ENCODE data around the gene VSTM2L.
"Not testable (repeated sequence)": the region's sequence is repeated elsewhere in the genome, so short reads cannot be mapped to it uniquely, and the experiment has no call there.

VSTM2L gene

DNA sequence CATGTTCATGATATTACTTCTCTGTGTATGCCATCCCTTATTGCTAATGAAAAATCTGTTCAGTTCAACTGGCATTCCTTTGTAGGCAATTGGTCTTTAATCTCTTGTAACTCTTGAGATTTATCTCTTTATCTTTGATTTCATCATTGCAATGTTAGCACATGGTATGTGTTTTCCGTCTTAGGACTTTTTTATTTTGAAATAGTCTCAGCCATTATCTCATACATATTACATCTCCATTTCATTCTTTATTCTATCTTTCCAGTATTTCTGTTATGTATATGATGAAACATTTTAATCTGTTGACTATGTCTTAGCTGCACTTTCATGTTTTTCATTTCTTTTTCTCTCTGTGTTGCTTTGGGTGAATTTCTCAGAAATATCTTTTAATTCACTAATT, 58.1 kb downstream of the VSTM2L start:
- no peak for DNase-seq (ENCODE audit: low spot score)
- Histone ChIP-seq H3K4me3 (ENCODE audit: severe bottlenecking) (no peak overlapping the region), H3K27ac (ENCODE audit: poor library complexity, severe bottlenecking) (no peak overlapping the region), H3K4me1 (ENCODE audit: insufficient read depth, poor library complexity, severe bottlenecking) (no peaks in the 10 kb centered on the region), H3K9me3 (ENCODE audit: severe bottlenecking) (no peaks in the 10 kb centered on the region), H3K36me3 (ENCODE audit: low read depth) (no peaks in the 10 kb centered on the region), H3K27me3 (ENCODE audit: insufficient read depth, poor library complexity, severe bottlenecking) (peaks cover 14% of the 10 kb centered on the region)
- no peak for ATAC-seq (ENCODE audit: low read depth)
- TF ChIP-seq, protein P1, sequence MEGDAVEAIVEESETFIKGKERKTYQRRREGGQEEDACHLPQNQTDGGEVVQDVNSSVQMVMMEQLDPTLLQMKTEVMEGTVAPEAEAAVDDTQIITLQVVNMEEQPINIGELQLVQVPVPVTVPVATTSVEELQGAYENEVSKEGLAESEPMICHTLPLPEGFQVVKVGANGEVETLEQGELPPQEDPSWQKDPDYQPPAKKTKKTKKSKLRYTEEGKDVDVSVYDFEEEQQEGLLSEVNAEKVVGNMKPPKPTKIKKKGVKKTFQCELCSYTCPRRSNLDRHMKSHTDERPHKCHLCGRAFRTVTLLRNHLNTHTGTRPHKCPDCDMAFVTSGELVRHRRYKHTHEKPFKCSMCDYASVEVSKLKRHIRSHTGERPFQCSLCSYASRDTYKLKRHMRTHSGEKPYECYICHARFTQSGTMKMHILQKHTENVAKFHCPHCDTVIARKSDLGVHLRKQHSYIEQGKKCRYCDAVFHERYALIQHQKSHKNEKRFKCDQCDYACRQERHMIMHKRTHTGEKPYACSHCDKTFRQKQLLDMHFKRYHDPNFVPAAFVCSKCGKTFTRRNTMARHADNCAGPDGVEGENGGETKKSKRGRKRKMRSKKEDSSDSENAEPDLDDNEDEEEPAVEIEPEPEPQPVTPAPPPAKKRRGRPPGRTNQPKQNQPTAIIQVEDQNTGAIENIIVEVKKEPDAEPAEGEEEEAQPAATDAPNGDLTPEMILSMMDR (IDR thresholded peaks at IDR 0.05; ENCODE audit: poor library complexity, severe bottlenecking): no peak

DNA sequence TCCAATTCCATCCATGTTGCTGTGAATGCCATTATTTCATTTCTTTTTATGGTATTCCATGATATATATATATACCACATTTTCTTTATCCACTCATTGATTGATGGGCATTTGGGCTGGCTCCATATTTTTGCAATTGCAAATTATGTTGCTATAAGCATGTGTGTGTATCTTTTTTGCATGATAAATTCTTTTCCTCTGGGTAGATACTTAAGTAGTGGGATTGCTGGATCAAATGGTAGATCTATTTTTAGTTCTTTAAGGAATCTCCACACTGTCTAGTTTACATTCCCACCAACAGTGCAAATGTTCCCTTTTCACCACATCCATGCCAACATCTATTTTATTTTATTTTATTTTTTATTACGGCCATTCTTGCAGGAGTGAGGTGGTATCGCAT, 60.6 kb downstream of the VSTM2L start:
- not testable (repeated sequence) for H3K4me1 ChIP-seq (ENCODE audit: insufficient read depth, poor library complexity, severe bottlenecking); H3K4me3 ChIP-seq (ENCODE audit: severe bottlenecking); H3K27ac ChIP-seq (ENCODE audit: poor library complexity, severe bottlenecking); H3K36me3 ChIP-seq (ENCODE audit: low read depth); ATAC-seq (ENCODE audit: low read depth); DNase-seq (ENCODE audit: low spot score)
- peaks cover 11% of the 10 kb centered on the region for H3K9me3 ChIP-seq (ENCODE audit: severe bottlenecking)
- H3K27me3 ChIP-seq (ENCODE audit: insufficient read depth, poor library complexity, severe bottlenecking): peaks cover 22% of the 10 kb centered on the region

DNA sequence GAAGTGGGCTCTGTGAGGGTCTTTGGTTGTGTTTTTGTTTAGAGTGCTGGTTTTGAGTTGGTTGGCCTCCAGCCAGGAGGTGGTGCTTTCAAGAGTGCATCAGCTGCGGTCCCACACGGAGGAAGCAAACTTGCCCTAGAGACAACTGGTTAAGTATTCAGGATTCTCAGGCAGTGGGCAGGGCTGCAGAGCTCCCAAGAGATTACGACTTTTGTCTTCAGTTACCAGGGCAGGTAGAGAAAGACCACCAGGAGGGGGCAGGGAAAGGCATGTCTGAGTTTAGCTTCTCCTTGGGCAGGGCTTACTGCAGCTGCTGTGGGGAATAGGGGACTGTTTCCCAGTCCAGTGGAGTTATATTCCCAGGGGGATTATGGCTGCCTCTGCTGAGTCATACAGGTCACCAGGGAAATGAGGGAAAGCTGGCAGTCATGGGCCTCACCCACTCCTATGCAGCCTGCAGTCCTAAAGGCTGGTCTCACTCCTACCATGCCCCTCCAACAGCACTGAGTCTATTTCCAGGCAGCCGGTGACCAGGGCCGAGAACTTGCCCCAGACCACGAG, 66.0 kb downstream of the VSTM2L start:
- H3K36me3 ChIP-seq (ENCODE audit: low read depth): no peaks in the 10 kb centered on the region
- peaks cover 11% of the 10 kb centered on the region for H3K9me3 ChIP-seq (ENCODE audit: severe bottlenecking)
- H3K27ac ChIP-seq (ENCODE audit: poor library complexity, severe bottlenecking): no peak overlapping the region
- peaks cover 3% of the 10 kb centered on the region for H3K4me1 ChIP-seq (ENCODE audit: insufficient read depth, poor library complexity, severe bottlenecking)
- TF ChIP-seq, protein P1 (IDR thresholded peaks at IDR 0.05; ENCODE audit: poor library complexity, severe bottlenecking): no peak
- H3K27me3 ChIP-seq (ENCODE audit: insufficient read depth, poor library complexity, severe bottlenecking): peaks cover 18% of the 10 kb centered on the region
- H3K4me3 ChIP-seq (ENCODE audit: severe bottlenecking): no peak overlapping the region
- ATAC-seq (ENCODE audit: low read depth): peak; percentile 56
- DNase-seq (ENCODE audit: low spot score): peak; percentile 62

DNA sequence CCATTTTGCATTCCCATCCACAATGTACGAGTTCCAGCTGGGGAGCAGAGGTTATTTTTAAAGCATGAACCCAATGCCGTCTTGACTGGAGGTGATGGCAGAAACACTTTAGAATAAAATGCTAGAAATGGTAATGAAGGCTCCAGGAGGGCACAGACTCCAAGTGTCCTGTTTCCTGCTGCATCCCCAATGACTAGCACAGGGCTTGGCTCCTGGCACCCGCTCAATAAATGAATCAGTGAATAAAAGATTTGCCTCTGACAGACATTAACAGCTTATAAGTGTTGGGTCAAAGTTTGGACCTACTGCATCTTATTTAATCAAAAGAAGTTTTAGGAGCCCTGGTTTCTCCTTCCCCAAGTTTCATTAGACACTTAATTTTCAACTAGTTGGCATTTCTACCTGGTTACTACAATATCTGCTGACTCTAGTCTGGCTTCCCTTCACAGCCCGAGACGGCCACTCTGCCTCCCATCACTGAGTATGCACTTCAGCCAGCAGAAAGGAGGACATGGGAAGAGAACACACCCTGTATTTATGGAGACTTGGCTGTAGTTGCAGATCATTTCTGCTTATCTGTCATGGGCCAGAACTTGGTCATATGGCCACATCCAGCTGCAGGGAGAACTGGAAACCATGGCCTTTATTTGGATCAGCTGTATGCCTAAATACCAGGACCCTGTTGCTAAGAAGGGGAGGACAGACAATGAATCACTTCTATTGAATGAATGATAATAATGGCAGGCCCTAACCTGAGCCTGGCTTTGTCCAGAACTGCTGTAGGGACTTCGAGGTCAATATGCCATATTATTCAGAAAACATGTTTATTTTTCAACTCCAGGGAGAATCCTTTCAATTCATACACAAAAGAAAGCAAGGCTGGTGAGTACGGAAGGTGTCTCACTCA, 67.3 kb downstream of the VSTM2L start:
- TF ChIP-seq, protein P1 (IDR thresholded peaks at IDR 0.05; ENCODE audit: poor library complexity, severe bottlenecking): no peak
- peaks cover 8% of the 10 kb centered on the region for H3K27me3 ChIP-seq (ENCODE audit: insufficient read depth, poor library complexity, severe bottlenecking)
- H3K9me3 ChIP-seq (ENCODE audit: severe bottlenecking): peaks cover 11% of the 10 kb centered on the region
- no peak overlapping the region for H3K27ac ChIP-seq (ENCODE audit: poor library complexity, severe bottlenecking)
- DNase-seq (ENCODE audit: low spot score): peak; percentile 57
- H3K4me3 ChIP-seq (ENCODE audit: severe bottlenecking): no peak overlapping the region
- no peaks in the 10 kb centered on the region for H3K36me3 ChIP-seq (ENCODE audit: low read depth)
- peaks cover 3% of the 10 kb centered on the region for H3K4me1 ChIP-seq (ENCODE audit: insufficient read depth, poor library complexity, severe bottlenecking)
- ATAC-seq (ENCODE audit: low read depth): peak; percentile 26; the same call in 2 of the 3 replicates

DNA sequence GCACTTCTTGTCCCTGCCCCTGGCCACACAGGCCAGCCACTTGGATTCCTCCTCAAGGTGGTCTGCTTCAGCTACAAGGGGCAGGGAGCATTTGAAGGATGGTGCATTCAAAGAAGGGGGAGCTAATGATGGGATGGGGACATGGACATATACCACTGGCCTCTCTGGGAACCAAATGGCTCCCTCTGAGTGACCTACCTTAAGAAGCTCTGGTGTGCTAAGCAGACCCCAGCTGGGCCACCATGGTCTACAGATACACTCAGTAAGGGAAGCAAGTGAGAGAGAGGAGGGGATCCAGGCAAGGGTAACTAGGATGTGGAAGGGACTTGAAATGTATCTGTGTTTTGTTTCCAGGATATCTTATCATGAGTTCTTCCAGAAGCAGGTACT, 67.9 kb downstream of the VSTM2L start:
- Histone ChIP-seq H3K27me3 (ENCODE audit: insufficient read depth, poor library complexity, severe bottlenecking) (peaks cover 8% of the 10 kb centered on the region), H3K4me3 (ENCODE audit: severe bottlenecking) (no peak overlapping the region), H3K4me1 (ENCODE audit: insufficient read depth, poor library complexity, severe bottlenecking) (peaks cover 3% of the 10 kb centered on the region), H3K27ac (ENCODE audit: poor library complexity, severe bottlenecking) (no peak overlapping the region), H3K9me3 (ENCODE audit: severe bottlenecking) (peaks cover 11% of the 10 kb centered on the region), H3K36me3 (ENCODE audit: low read depth) (no peaks in the 10 kb centered on the region)
- TF ChIP-seq, protein P1 (IDR thresholded peaks at IDR 0.05; ENCODE audit: poor library complexity, severe bottlenecking): no peak
- peak; percentile 65 for DNase-seq (ENCODE audit: low spot score)
- no peak for ATAC-seq (ENCODE audit: low read depth)
